Spleen (tissue), 7 donors: ENCODE measurements around the gene SLC2A3.
A peak's percentile ranks its signal among the peaks of the same experiment; 100 is the strongest.

Source experiments
- CTCF ChIP-seq, 11 experiments: fragments of 200-600 bp in 7 of 11; fragments of 450-650 bp in 4 of 11; sonication (generic) in 4 of 11; IDR thresholded peaks in 8 of 11; conservative IDR thresholded peaks in 3 of 11; 1 replicate in 7 of 11; 2 replicates in 4 of 11; pipeline versions ENCODE4 v1.4.0 to v1.8.0; 2016 to 2021; ENCODE audit warnings: antibody characterized with exemption in 11 of 11, inconsistent platforms in 4 of 11, mild to moderate bottlenecking in 1 of 11
- POLR2A ChIP-seq, 3 donors: fragments of 450-650 bp; IDR thresholded peaks; one replicate each; pipeline ENCODE4 v1.5.1; 2017; ENCODE audit warnings: antibody characterized with exemption in 3 of 3, mild to moderate bottlenecking in 1 of 3
- donor health status: DM: no; HTN: no; CAD: no; lungs with moderate emphysema.
- donor health status: DM: no; HTN: no; CAD: no.
- donor health status: DM: no; HTN: no; CAD: no.

GRCh38 chr12:7934091-7934888 lies 1.7 kb downstream of the SLC2A3 start:
- TF ChIP-seq CTCF (IDR thresholded peaks at IDR 0.05 in 8 of 11, conservative IDR thresholded peaks at IDR 0.05 in 3 of 11) (peak in 1 of 11 experiments; percentile 10), POLR2A (IDR thresholded peaks at IDR 0.05) (no peak)
